WTC11 (cell line): ENCODE results near the gene BOC. TPM values are rescaled to one million over a fixed set of nuclear protein-coding genes. Genes with fewer than 3 reads are reported as not detected.

Experiments used
- ATAC-seq: fragments of 200-7000 bp; cut with Tn5 transposase; 2 replicates; pipeline ENCODE4 v1.10.0; 2021; ENCODE audit warnings: mild to moderate bottlenecking, moderate library complexity
- CTCF ChIA-PET: fragments of 300-600 bp; sonication (Branson Sonifier 250); formaldehyde crosslinking; loops from one replicate; lab custom pipeline; 2021; ENCODE audit warnings: antibody characterized with exemption; lab: Charles Lee
- POLR2A ChIA-PET: fragments of 350-600 bp; sonication (Branson Sonifier 250); formaldehyde crosslinking; loops from one replicate; lab custom pipeline; 2021; ENCODE audit warnings: antibody characterized with exemption; lab: Charles Lee
- DNase-seq: peaks from one replicate; pipeline ENCODE4 v3.0.0; 2021; ENCODE audit warnings: low spot score
- H3K27ac Mint-ChIP-seq: 2 replicates; pipeline ENCODE4 v1.8.0; 2021; ENCODE audit warnings: mixed read lengths
- H3K27me3 Mint-ChIP-seq: 2 replicates; pipeline ENCODE4 v1.8.0; 2021; ENCODE audit warnings: low read depth, mild to moderate bottlenecking, moderate library complexity, mixed read lengths
- H3K36me3 Mint-ChIP-seq: 2 replicates; pipeline ENCODE4 v1.8.0; 2021; ENCODE audit warnings: mixed read lengths
- H3K4me1 Mint-ChIP-seq: 2 replicates; pipeline ENCODE4 v1.8.0; 2022; ENCODE audit warnings: mixed read lengths
- H3K4me3 Mint-ChIP-seq: 2 replicates; pipeline ENCODE4 v1.8.0; 2021; ENCODE audit warnings: mild to moderate bottlenecking, moderate library complexity, mixed read lengths
- H3K9me3 Mint-ChIP-seq: 2 replicates; pipeline ENCODE4 v1.8.0; 2021; ENCODE audit warnings: mixed read lengths
- E2F5 ChIP-seq: sonication (generic); formaldehyde crosslinking; IDR thresholded peaks from 2 replicates; pipeline ENCODE4 v1.8.1; 2022; ENCODE audit warnings: mild to moderate bottlenecking, moderate library complexity, missing genetic modification reagents
- ERG ChIP-seq: fragments of 250-450 bp; sonication (Bioruptor Pico); IDR thresholded peaks from 2 replicates; pipeline ENCODE4 v1.8.0; 2021; ENCODE audit warnings: mild to moderate bottlenecking
- FOXP4 ChIP-seq: sonication (generic); formaldehyde crosslinking; IDR thresholded peaks from 2 replicates; pipeline ENCODE4 v1.8.0; 2022; ENCODE audit warnings: mild to moderate bottlenecking, missing genetic modification reagents
- GRHL2 ChIP-seq: fragments of 250-450 bp; sonication (Bioruptor Pico); IDR thresholded peaks from 2 replicates; pipeline ENCODE4 v1.8.0; 2022; ENCODE audit warnings: mild to moderate bottlenecking, moderate library complexity; ENCODE audit not compliant: insufficient replicate concordance, severe bottlenecking
- HMGA2 ChIP-seq: fragments of 250-450 bp; sonication (Bioruptor Pico); IDR thresholded peaks from 2 replicates; pipeline ENCODE4 v1.4.0; 2021; ENCODE audit warnings: mild to moderate bottlenecking, moderate library complexity
- HMGXB4 ChIP-seq: sonication (generic); formaldehyde crosslinking; IDR thresholded peaks from 2 replicates; pipeline ENCODE4 v1.8.1; 2023; ENCODE audit warnings: mild to moderate bottlenecking, moderate library complexity, missing genetic modification reagents
- NFATC4 ChIP-seq: fragments of 250-450 bp; sonication (Bioruptor Pico); IDR thresholded peaks from 2 replicates; pipeline ENCODE4 v1.9.0; 2021; ENCODE audit warnings: mild to moderate bottlenecking
- NFYB ChIP-seq: sonication (generic); formaldehyde crosslinking; conservative IDR thresholded peaks from 2 replicates; pipeline ENCODE4 v1.8.0; 2022; ENCODE audit warnings: low read depth, missing genetic modification reagents
- SOX15 ChIP-seq: fragments of 250-450 bp; sonication (Bioruptor Pico); IDR thresholded peaks from 2 replicates; pipeline ENCODE4 v1.9.0; 2021; ENCODE audit warnings: mild to moderate bottlenecking
- TCF7 ChIP-seq: sonication (generic); formaldehyde crosslinking; IDR thresholded peaks from 2 replicates; pipeline ENCODE4 v1.8.0; 2022; ENCODE audit warnings: mild to moderate bottlenecking, low read depth, missing genetic modification reagents, moderate library complexity
- TEAD4 ChIP-seq: sonication (generic); formaldehyde crosslinking; IDR thresholded peaks from 2 replicates; pipeline ENCODE4 v1.8.0; 2022; ENCODE audit warnings: mild to moderate bottlenecking, missing genetic modification reagents
- USF2 ChIP-seq: sonication (generic); formaldehyde crosslinking; IDR thresholded peaks from 2 replicates; pipeline ENCODE4 v1.8.1; 2023; ENCODE audit warnings: mild to moderate bottlenecking, missing genetic modification reagents, moderate library complexity
- ZNF121 ChIP-seq: sonication (generic); formaldehyde crosslinking; IDR thresholded peaks from 2 replicates; pipeline ENCODE4 v1.8.0; 2023; ENCODE audit warnings: missing genetic modification reagents
- ZNF138 ChIP-seq: sonication (generic); formaldehyde crosslinking; conservative IDR thresholded peaks from 2 replicates; pipeline ENCODE4 v1.8.1; 2022; ENCODE audit warnings: mild to moderate bottlenecking, moderate library complexity, missing genetic modification reagents
- total RNA-seq: library from RNA; stranded (reverse); gene quantifications from 3 replicates; pipeline ENCODE4 v1.2.3, GENCODE V29; 2021
- TF ChIP-seq, protein P1 (sequence below): sonication (generic); formaldehyde crosslinking; IDR thresholded peaks from 2 replicates; pipeline ENCODE4 v1.8.1; 2022; ENCODE audit warnings: mild to moderate bottlenecking, missing genetic modification reagents, moderate library complexity, borderline replicate concordance
- TF ChIP-seq, protein P2 (sequence below): sonication (generic); formaldehyde crosslinking; conservative IDR thresholded peaks from 2 replicates; pipeline ENCODE4 v1.8.1; 2023; ENCODE audit warnings: mild to moderate bottlenecking, low read depth, missing genetic modification reagents, moderate library complexity

BOC gene
- total RNA-seq, 1 experiment from 2014 or later: 8.0 TPM

- Mint-ChIP-seq H3K27ac (0 out of 2 replicates have a peak overlapping the region, but pooled peaks have one; percentile 31), H3K36me3 (no peaks in the 10 kb centered on the region), H3K4me1 (peaks cover 25% of the 10 kb centered on the region), H3K27me3 (no peaks in the 10 kb centered on the region), H3K9me3 (no peaks in the 10 kb centered on the region), H3K4me3 (no peak overlapping the region)
- ATAC-seq (peak; percentile 65), DNase-seq (no peak)
- CTCF ChIA-PET: interaction anchor here (0.7 to 5.2 kb wide), 14 partner anchors 10 to 119 kb away, joined by 3 to 31 read pairs (median 4); partner anchors contain the start of gene BOC
- POLR2A ChIA-PET: no interaction called here
- no peak for TF ChIP-seq HMGA2 (CRISPR knock-in tag)
- TF ChIP-seq HMGXB4 (CRISPR knock-in tag): no peak
- TF ChIP-seq USF2 (CRISPR knock-in tag): no peak
- no peak for TF ChIP-seq TCF7 (CRISPR knock-in tag)
- no peak for TF ChIP-seq NFATC4 (CRISPR knock-in tag)
- TF ChIP-seq TEAD4 (CRISPR knock-in tag): no peak
These were observed 43.9 kb downstream of the BOC start for GRCh38 chr3:113255100-113255853.

DNA sequence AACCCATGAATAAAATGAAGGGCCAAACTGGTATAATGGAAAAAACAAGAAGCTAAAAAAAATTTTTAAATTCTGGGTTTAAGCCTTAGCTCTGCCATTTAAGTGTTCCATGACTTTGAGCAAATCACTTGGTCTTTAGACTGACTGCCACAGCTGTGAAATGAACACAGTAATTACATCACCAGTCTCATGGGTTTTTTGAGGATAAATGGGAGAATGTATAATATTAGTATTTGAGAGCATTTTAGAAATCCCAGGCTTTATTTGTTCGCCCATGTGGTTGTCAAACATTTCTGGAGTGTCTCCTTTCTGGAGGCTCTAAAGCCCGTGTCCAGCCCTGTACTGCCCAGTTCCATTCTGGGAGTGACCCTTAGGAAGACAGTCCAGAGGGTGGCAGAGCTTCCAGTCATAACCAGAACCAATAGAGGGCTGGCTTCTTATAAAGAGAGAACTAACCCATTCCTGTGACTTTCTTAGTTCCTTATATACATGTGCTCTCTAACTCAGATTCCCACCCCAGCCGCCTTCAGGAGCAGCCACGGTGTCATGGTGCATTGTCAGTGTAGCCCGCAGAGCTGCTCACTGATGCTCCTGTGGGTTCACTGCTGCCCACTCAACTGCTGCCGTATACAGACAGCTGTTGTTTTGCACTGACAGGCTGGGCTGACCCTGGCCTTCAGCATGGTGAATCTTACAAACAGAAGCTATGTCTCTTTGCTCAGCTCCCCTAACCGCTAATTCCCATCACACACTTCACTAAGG, 44.7 kb downstream of the BOC start:
- Mint-ChIP-seq H3K9me3 (no peaks in the 10 kb centered on the region), H3K36me3 (no peaks in the 10 kb centered on the region), H3K27ac (no peak overlapping the region), H3K27me3 (no peaks in the 10 kb centered on the region), H3K4me3 (no peak overlapping the region), H3K4me1 (peaks cover 25% of the 10 kb centered on the region)
- ATAC-seq (no peak), DNase-seq (no peak)
- CTCF ChIA-PET: interaction anchor here (0.7 to 5.2 kb wide), 13 partner anchors 10 to 120 kb away, joined by 3 to 31 read pairs (median 5); no protein-coding TSS in a partner anchor
- TF ChIP-seq, protein P1, sequence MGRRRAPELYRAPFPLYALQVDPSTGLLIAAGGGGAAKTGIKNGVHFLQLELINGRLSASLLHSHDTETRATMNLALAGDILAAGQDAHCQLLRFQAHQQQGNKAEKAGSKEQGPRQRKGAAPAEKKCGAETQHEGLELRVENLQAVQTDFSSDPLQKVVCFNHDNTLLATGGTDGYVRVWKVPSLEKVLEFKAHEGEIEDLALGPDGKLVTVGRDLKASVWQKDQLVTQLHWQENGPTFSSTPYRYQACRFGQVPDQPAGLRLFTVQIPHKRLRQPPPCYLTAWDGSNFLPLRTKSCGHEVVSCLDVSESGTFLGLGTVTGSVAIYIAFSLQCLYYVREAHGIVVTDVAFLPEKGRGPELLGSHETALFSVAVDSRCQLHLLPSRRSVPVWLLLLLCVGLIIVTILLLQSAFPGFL: no peak
- no peak for TF ChIP-seq E2F5 (CRISPR knock-in tag)
- TF ChIP-seq SOX15: no peak
- no peak for TF ChIP-seq GRHL2 (CRISPR knock-in tag)
- TF ChIP-seq NFYB (CRISPR knock-in tag): no peak
- TF ChIP-seq ERG: no peak
- no peak for TF ChIP-seq ZNF138 (CRISPR knock-in tag)
- TF ChIP-seq TEAD4 (CRISPR knock-in tag): no peak
- TF ChIP-seq, protein P2, sequence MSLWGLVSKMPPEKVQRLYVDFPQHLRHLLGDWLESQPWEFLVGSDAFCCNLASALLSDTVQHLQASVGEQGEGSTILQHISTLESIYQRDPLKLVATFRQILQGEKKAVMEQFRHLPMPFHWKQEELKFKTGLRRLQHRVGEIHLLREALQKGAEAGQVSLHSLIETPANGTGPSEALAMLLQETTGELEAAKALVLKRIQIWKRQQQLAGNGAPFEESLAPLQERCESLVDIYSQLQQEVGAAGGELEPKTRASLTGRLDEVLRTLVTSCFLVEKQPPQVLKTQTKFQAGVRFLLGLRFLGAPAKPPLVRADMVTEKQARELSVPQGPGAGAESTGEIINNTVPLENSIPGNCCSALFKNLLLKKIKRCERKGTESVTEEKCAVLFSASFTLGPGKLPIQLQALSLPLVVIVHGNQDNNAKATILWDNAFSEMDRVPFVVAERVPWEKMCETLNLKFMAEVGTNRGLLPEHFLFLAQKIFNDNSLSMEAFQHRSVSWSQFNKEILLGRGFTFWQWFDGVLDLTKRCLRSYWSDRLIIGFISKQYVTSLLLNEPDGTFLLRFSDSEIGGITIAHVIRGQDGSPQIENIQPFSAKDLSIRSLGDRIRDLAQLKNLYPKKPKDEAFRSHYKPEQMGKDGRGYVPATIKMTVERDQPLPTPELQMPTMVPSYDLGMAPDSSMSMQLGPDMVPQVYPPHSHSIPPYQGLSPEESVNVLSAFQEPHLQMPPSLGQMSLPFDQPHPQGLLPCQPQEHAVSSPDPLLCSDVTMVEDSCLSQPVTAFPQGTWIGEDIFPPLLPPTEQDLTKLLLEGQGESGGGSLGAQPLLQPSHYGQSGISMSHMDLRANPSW (CRISPR knock-in tag): no peak
- TF ChIP-seq FOXP4 (CRISPR knock-in tag): no peak
- TF ChIP-seq ZNF121 (CRISPR knock-in tag): no peak
- POLR2A ChIA-PET: no interaction called here
